DOHH2 (cell line): ENCODE data around the gene MARK1.

Experiments
- H3F3A ChIP-seq: fragments of 200-600 bp; sonication (generic), shearing (Covaris generic); 2 replicates; pipeline ENCODE4 v1.6.0; 2016; ENCODE audit warnings: antibody characterized with exemption, mild to moderate bottlenecking; ENCODE audit not compliant: control insufficient read depth, insufficient read depth
- H3K27ac ChIP-seq: fragments of 200-600 bp; sonication (generic); 2 replicates; pipeline ENCODE4 v1.5.1; 2014; ENCODE audit warnings: low read depth, mild to moderate bottlenecking, low read length, moderate library complexity
- H3K27me3 ChIP-seq: fragments of 200-600 bp; sonication (generic); 2 replicates; pipeline ENCODE4 v1.6.1; 2014; ENCODE audit warnings: mild to moderate bottlenecking, low read length, mixed read lengths; ENCODE audit not compliant: control insufficient read depth
- H3K36me3 ChIP-seq: fragments of 200-600 bp; sonication (generic); 2 replicates; pipeline ENCODE4 v1.6.1; 2014; ENCODE audit warnings: mild to moderate bottlenecking, low read length, moderate library complexity, mixed read lengths; ENCODE audit not compliant: control insufficient read depth
- H3K4me1 ChIP-seq: fragments of 200-600 bp; sonication (generic); 2 replicates; pipeline ENCODE4 v1.6.1; 2014; ENCODE audit warnings: mild to moderate bottlenecking, low read length, mixed read lengths; ENCODE audit not compliant: control insufficient read depth
- H3K4me2 ChIP-seq: fragments of 200-600 bp; sonication (generic); 2 replicates; pipeline ENCODE4 v1.6.0; 2014; ENCODE audit warnings: mild to moderate bottlenecking, low read length, moderate library complexity
- H3K4me3 ChIP-seq: fragments of 200-600 bp; sonication (generic); 2 replicates; pipeline ENCODE4 v1.5.1; 2014; ENCODE audit warnings: mild to moderate bottlenecking, low read length, mixed read lengths
- H3K79me2 ChIP-seq: fragments of 200-600 bp; sonication (generic); 2 replicates; pipeline ENCODE4 v1.6.1; 2014; ENCODE audit warnings: mild to moderate bottlenecking, low read length, mixed read lengths; ENCODE audit not compliant: control insufficient read depth
- H3K9me2 ChIP-seq: fragments of 200-600 bp; sonication (generic); replicated peaks from 2 replicates; pipeline ENCODE4 v1.6.1; 2014; ENCODE audit warnings: mild to moderate bottlenecking, low read length, mixed read lengths; ENCODE audit not compliant: control insufficient read depth
- H3K9me3 ChIP-seq: fragments of 200-600 bp; sonication (generic); 2 replicates; pipeline ENCODE4 v1.6.1; 2014; ENCODE audit warnings: antibody characterized with exemption, low read length, mixed read lengths; ENCODE audit not compliant: control insufficient read depth, insufficient read depth
- H4K20me1 ChIP-seq: fragments of 200-600 bp; sonication (generic); 2 replicates; pipeline ENCODE4 v1.6.0; 2014; ENCODE audit warnings: low read depth, mild to moderate bottlenecking, antibody characterized with exemption, low read length, moderate library complexity; ENCODE audit not compliant: control insufficient read depth, insufficient read depth
- CTCF ChIP-seq: fragments of 200-600 bp; sonication (generic); IDR thresholded peaks from one replicate; pipeline ENCODE4 v1.5.1; 2014; ENCODE audit warnings: antibody characterized with exemption, mild to moderate bottlenecking, low read depth, low read length; ENCODE audit not compliant: poor library complexity, severe bottlenecking
- EZH2phosphoT487 ChIP-seq: fragments of 200-600 bp; sonication (generic); IDR thresholded peaks from 2 replicates; pipeline ENCODE4 v1.6.1; 2017; ENCODE audit warnings: borderline replicate concordance, mild to moderate bottlenecking, antibody characterized with exemption, low read length, moderate library complexity, mixed read lengths

MARK1 gene

GRCh38 chr1:220702733-220703270 lies 174.9 kb downstream of the MARK1 start:
- H3K27me3 ChIP-seq: peaks cover 8% of the 10 kb centered on the region
- H3K4me1 ChIP-seq: no peaks in the 10 kb centered on the region
- H3F3A ChIP-seq: no peaks in the 10 kb centered on the region
- no peak overlapping the region for H3K4me2 ChIP-seq
- no peaks in the 10 kb centered on the region for H3K9me2 ChIP-seq
- no peaks in the 10 kb centered on the region for H3K9me3 ChIP-seq
- no peaks in the 10 kb centered on the region for H4K20me1 ChIP-seq
- no peak overlapping the region for H3K27ac ChIP-seq
- H3K36me3 ChIP-seq: no peaks in the 10 kb centered on the region
- no peak overlapping the region for H3K4me3 ChIP-seq
- TF ChIP-seq CTCF (no peak), EZH2phosphoT487 (no peak)
- no peaks in the 10 kb centered on the region for H3K79me2 ChIP-seq

GRCh38 chr1:220703305-220703704 lies 175.4 kb downstream of the MARK1 start:
- H3K9me2 ChIP-seq: no peaks in the 10 kb centered on the region
- H4K20me1 ChIP-seq: no peaks in the 10 kb centered on the region
- TF ChIP-seq EZH2phosphoT487 (no peak), CTCF (no peak)
- H3K27me3 ChIP-seq: peaks cover 8% of the 10 kb centered on the region
- H3K4me2 ChIP-seq: no peak overlapping the region
- no peaks in the 10 kb centered on the region for H3K4me1 ChIP-seq
- no peaks in the 10 kb centered on the region for H3K79me2 ChIP-seq
- no peaks in the 10 kb centered on the region for H3F3A ChIP-seq
- H3K36me3 ChIP-seq: no peaks in the 10 kb centered on the region
- H3K27ac ChIP-seq: no peak overlapping the region
- no peaks in the 10 kb centered on the region for H3K9me3 ChIP-seq
- H3K4me3 ChIP-seq: no peak overlapping the region

GRCh38 chr1:220705782-220706181 lies 177.8 kb downstream of the MARK1 start:
- Histone ChIP-seq H3K9me2 (no peaks in the 10 kb centered on the region), H3K4me1 (peaks cover 6% of the 10 kb centered on the region), H3K36me3 (no peaks in the 10 kb centered on the region), H3K4me3 (no peak overlapping the region), H3K4me2 (no peak overlapping the region), H3K79me2 (no peaks in the 10 kb centered on the region), H3K9me3 (no peaks in the 10 kb centered on the region), H3K27me3 (peaks cover 8% of the 10 kb centered on the region), H3F3A (no peaks in the 10 kb centered on the region), H3K27ac (no peak overlapping the region), H4K20me1 (no peaks in the 10 kb centered on the region)
- TF ChIP-seq EZH2phosphoT487 (no peak), CTCF (no peak)

GRCh38 chr1:220706480-220706879 lies 178.5 kb downstream of the MARK1 start:
- Histone ChIP-seq H3K27me3 (peaks cover 8% of the 10 kb centered on the region), H3K9me3 (no peaks in the 10 kb centered on the region), H3K27ac (no peak overlapping the region), H3K9me2 (no peaks in the 10 kb centered on the region), H3K79me2 (no peaks in the 10 kb centered on the region), H4K20me1 (no peaks in the 10 kb centered on the region), H3K4me3 (no peak overlapping the region), H3K4me2 (no peak overlapping the region), H3K36me3 (no peaks in the 10 kb centered on the region), H3K4me1 (peaks cover 12% of the 10 kb centered on the region), H3F3A (no peaks in the 10 kb centered on the region)
- TF ChIP-seq CTCF (no peak), EZH2phosphoT487 (no peak)
